Liver (tissue), 9 donors: ENCODE data around the gene ELF4. TPM values are rescaled to one million over a fixed set of nuclear protein-coding genes. Genes with fewer than 3 reads are reported as not detected.

Experiments
- DNase-seq: peaks from one replicate; pipeline ENCODE4 v3.0.0-alpha.2; 2017; ENCODE audit warnings: low spot score
- H3K27ac ChIP-seq, 2 donors: one replicate each; pipeline ENCODE4 v1.7.0; 2013; ENCODE audit warnings: inconsistent platforms in 2 of 2, low read length in 2 of 2, control low read depth in 1 of 2, low read depth in 1 of 2, mild to moderate bottlenecking in 1 of 2
- H3K27me3 ChIP-seq, 4 donors: one replicate each; pipeline versions ENCODE4 v1.6.1 to v1.7.0; 2013; ENCODE audit warnings: low read length in 3 of 4, inconsistent platforms in 1 of 4, mild to moderate bottlenecking in 1 of 4, moderate library complexity in 1 of 4; ENCODE audit not compliant: control insufficient read depth in 4 of 4, insufficient read depth in 4 of 4
- H3K36me3 ChIP-seq, 4 donors: one replicate each; pipeline versions ENCODE4 v1.6.1 to v1.7.0; 2013; ENCODE audit warnings: low read length in 3 of 4, mild to moderate bottlenecking in 3 of 4, low read depth in 1 of 4, moderate library complexity in 1 of 4; ENCODE audit not compliant: control insufficient read depth in 4 of 4, insufficient read depth in 3 of 4
- H3K4me1 ChIP-seq, 4 donors: one replicate each; pipeline versions ENCODE4 v1.6.1 to v1.7.0; 2013; ENCODE audit warnings: low read length in 3 of 4, mild to moderate bottlenecking in 3 of 4, moderate library complexity in 1 of 4; ENCODE audit not compliant: control insufficient read depth in 4 of 4, insufficient read depth in 4 of 4
- H3K4me3 ChIP-seq, 3 donors: one replicate each; pipeline versions ENCODE4 v1.6.1 to v1.7.0; 2013; ENCODE audit warnings: low read length in 3 of 3, control low read depth in 1 of 3, low read depth in 1 of 3, mild to moderate bottlenecking in 1 of 3
- H3K9ac ChIP-seq, 2 donors: one replicate each; pipeline ENCODE4 v1.7.0; 2013; ENCODE audit warnings: low read length in 2 of 2, mild to moderate bottlenecking in 2 of 2, moderate library complexity in 2 of 2, control low read depth in 1 of 2, low read depth in 1 of 2
- H3K9me3 ChIP-seq, 4 donors: one replicate each; pipeline versions ENCODE4 v1.6.1 to v1.7.0; 2013; ENCODE audit warnings: low read length in 3 of 4; ENCODE audit not compliant: control insufficient read depth in 4 of 4
- CTCF ChIP-seq: fragments of 150-350 bp; IDR thresholded peaks from 2 replicates; pipeline ENCODE4 v1.5.1; 2017; ENCODE audit warnings: improper control_type of control experiment, low read depth, low read length; ENCODE audit not compliant: missing input control
- EGR1 ChIP-seq, 2 donors: IDR thresholded peaks; 2 replicates each; pipeline ENCODE4 v1.6.1; 2016 to 2018; ENCODE audit warnings: antibody characterized with exemption in 2 of 2, low read depth in 2 of 2
- FOXA1 ChIP-seq: IDR thresholded peaks from 2 replicates; pipeline ENCODE4 v1.6.1; 2016; ENCODE audit warnings: antibody characterized with exemption
- FOXA2 ChIP-seq: IDR thresholded peaks from 2 replicates; pipeline ENCODE4 v1.6.1; 2016; ENCODE audit warnings: antibody characterized with exemption
- GABPA ChIP-seq, 2 donors: IDR thresholded peaks in 1 of 2; conservative IDR thresholded peaks in 1 of 2; 2 replicates each; pipeline ENCODE4 v1.6.1; 2016; ENCODE audit warnings: antibody characterized with exemption in 2 of 2, mild to moderate bottlenecking in 1 of 2, moderate library complexity in 1 of 2
- HNF4A ChIP-seq, 2 donors: conservative IDR thresholded peaks; 2 replicates each; pipeline ENCODE4 v1.6.1; 2016; ENCODE audit warnings: antibody characterized with exemption in 2 of 2, mild to moderate bottlenecking in 2 of 2
- HNF4G ChIP-seq: IDR thresholded peaks from 2 replicates; pipeline ENCODE4 v1.6.1; 2016; ENCODE audit warnings: antibody characterized with exemption
- JUND ChIP-seq, 2 donors: IDR thresholded peaks; 2 replicates each; pipeline ENCODE4 v1.6.1; 2016; ENCODE audit warnings: antibody characterized with exemption in 2 of 2
- NR2F2 ChIP-seq: IDR thresholded peaks from 2 replicates; pipeline ENCODE4 v1.6.1; 2016; ENCODE audit warnings: antibody characterized with exemption
- RAD21 ChIP-seq, 2 donors: IDR thresholded peaks; 2 replicates each; pipeline ENCODE4 v1.6.1; 2016; ENCODE audit warnings: antibody characterized with exemption in 2 of 2, mild to moderate bottlenecking in 2 of 2
- RXRA ChIP-seq, 2 donors: IDR thresholded peaks; 2 replicates each; pipeline ENCODE4 v1.6.1; 2017 to 2018; ENCODE audit warnings: antibody characterized with exemption in 2 of 2, mild to moderate bottlenecking in 1 of 2
- SP1 ChIP-seq: IDR thresholded peaks from 2 replicates; pipeline ENCODE4 v1.6.1; 2018; ENCODE audit warnings: antibody characterized with exemption, mild to moderate bottlenecking
- TAF1 ChIP-seq: conservative IDR thresholded peaks from 2 replicates; pipeline ENCODE4 v1.6.1; 2016; ENCODE audit warnings: antibody characterized with exemption, mild to moderate bottlenecking
- WGBS: extraction: QIAGEN DNeasy Blood & Tissue Kit; methylation state at CpG from one replicate; pipeline ENCODE4 v1.1.7; 2013; 5-methylcytosine and 5-hydroxymethylcytosine counted together
- polyA plus RNA-seq, 2 donors: library from polyadenylated mRNA; stranded (reverse) in 1 of 2; unstranded in 1 of 2; fragments of 200-250 nt in 1 of 2; fragments of >200 nt in 1 of 2; fragmentation: Nextera tagmentation in 1 of 2; extraction: Ambion mirVana in 1 of 2; gene quantifications; one replicate each; pipeline versions ENCODE4 v1.2.1 to v1.2.3, GENCODE V29; 2013 to 2015
- total RNA-seq, 2 donors: library from RNA; depleted of rRNA; stranded (reverse); fragments of >200 nt; gene quantifications; one replicate each; pipeline ENCODE4 v1.2.3, GENCODE V29; 2014
- TF ChIP-seq, protein P1 (sequence below): IDR thresholded peaks from 2 replicates; pipeline ENCODE4 v1.6.1; 2016; ENCODE audit warnings: antibody characterized with exemption
- TF ChIP-seq, protein P2 (sequence below): IDR thresholded peaks from 2 replicates; pipeline ENCODE4 v1.6.1; 2016; ENCODE audit warnings: antibody characterized with exemption
- TF ChIP-seq, protein P3 (sequence below): IDR thresholded peaks from 2 replicates; pipeline ENCODE4 v1.6.1; 2016; ENCODE audit warnings: antibody characterized with exemption, mild to moderate bottlenecking
- TF ChIP-seq, protein P4 (sequence below): IDR thresholded peaks from 2 replicates; pipeline ENCODE4 v1.6.1; 2016; ENCODE audit warnings: antibody characterized with exemption
- donor health status: healthy.
- donor health status: healthy.
- donor health status: healthy.
- donor health status: healthy.
- donor health status: healthy.

Gene ELF4
- total and polyA plus RNA-seq, 4 donors, result 0.35 to 4.7 (median 1.5) TPM

GRCh38 chrX:130072345-130072740 lies 38.0 kb downstream of the ELF4 start:
- no peak for TF ChIP-seq TAF1
- H3K27ac ChIP-seq, result no peak overlapping the region
- no peak overlapping the region for H3K9ac ChIP-seq
- no peak for DNase-seq
- H3K36me3 ChIP-seq, result no peaks in the 10 kb centered on the region
- no peaks in the 10 kb centered on the region for H3K27me3 ChIP-seq
- WGBS, result 83% methylated on average over 10 of the region's 10 CpGs
- H3K4me3 ChIP-seq, result no peak overlapping the region
- H3K9me3 ChIP-seq, result no peaks in the 10 kb centered on the region
- peaks cover 0 to 8% (median 5%) of the 10 kb centered on the region in 4 donors for H3K4me1 ChIP-seq

- H3K36me3 ChIP-seq, result no peaks in the 10 kb centered on the region
- H3K9me3 ChIP-seq, result no peaks in the 10 kb centered on the region
- peak; percentile 36 for DNase-seq
- H3K4me3 ChIP-seq, result no peak overlapping the region
- 49% methylated on average over 18 of the region's 18 CpGs for WGBS
- no peak overlapping the region for H3K9ac ChIP-seq
- peaks cover 0 to 8% (median 5%) of the 10 kb centered on the region in 4 donors for H3K4me1 ChIP-seq
- no peaks in the 10 kb centered on the region for H3K27me3 ChIP-seq
- peak; percentile 31 to 66 for TF ChIP-seq HNF4A (conservative IDR thresholded peaks at IDR 0.05)
- peak; percentile 53 for TF ChIP-seq SP1
- TF ChIP-seq RXRA (IDR thresholded peaks at IDR 0.05), result no peak
- no peak overlapping the region for H3K27ac ChIP-seq
Measured at GRCh38 chrX:130071611-130072344, 38.5 kb downstream of the ELF4 start.

GRCh38 chrX:130066975-130067615 lies 43.2 kb downstream of the ELF4 start:
- Histone ChIP-seq H3K27ac (no peak overlapping the region), H3K27me3 (peaks cover 0 to 2% (median 0%) of the 10 kb centered on the region in 4 donors), H3K4me3 (no peak overlapping the region), H3K36me3 (no peaks in the 10 kb centered on the region), H3K4me1 (peaks cover 0 to 8% (median 5%) of the 10 kb centered on the region in 4 donors), H3K9ac (no peak overlapping the region), H3K9me3 (no peaks in the 10 kb centered on the region)
- TF ChIP-seq CTCF (no peak), JUND (IDR thresholded peaks at IDR 0.05) (no peak), SP1 (no peak), RXRA (IDR thresholded peaks at IDR 0.05) (no peak), GABPA (IDR thresholded peaks at IDR 0.05 in 1 of 2, conservative IDR thresholded peaks at IDR 0.05 in 1 of 2) (no peak), NR2F2 (no peak), RAD21 (IDR thresholded peaks at IDR 0.05) (no peak), FOXA2 (no peak), FOXA1 (no peak), TAF1 (no peak), HNF4A (conservative IDR thresholded peaks at IDR 0.05) (no peak), EGR1 (IDR thresholded peaks at IDR 0.05; ENCODE audit: low read depth in 2 of 2) (no peak), HNF4G (no peak)
- TF ChIP-seq, protein P1, sequence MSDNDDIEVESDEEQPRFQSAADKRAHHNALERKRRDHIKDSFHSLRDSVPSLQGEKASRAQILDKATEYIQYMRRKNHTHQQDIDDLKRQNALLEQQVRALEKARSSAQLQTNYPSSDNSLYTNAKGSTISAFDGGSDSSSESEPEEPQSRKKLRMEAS, result no peak
- TF ChIP-seq, protein P2, sequence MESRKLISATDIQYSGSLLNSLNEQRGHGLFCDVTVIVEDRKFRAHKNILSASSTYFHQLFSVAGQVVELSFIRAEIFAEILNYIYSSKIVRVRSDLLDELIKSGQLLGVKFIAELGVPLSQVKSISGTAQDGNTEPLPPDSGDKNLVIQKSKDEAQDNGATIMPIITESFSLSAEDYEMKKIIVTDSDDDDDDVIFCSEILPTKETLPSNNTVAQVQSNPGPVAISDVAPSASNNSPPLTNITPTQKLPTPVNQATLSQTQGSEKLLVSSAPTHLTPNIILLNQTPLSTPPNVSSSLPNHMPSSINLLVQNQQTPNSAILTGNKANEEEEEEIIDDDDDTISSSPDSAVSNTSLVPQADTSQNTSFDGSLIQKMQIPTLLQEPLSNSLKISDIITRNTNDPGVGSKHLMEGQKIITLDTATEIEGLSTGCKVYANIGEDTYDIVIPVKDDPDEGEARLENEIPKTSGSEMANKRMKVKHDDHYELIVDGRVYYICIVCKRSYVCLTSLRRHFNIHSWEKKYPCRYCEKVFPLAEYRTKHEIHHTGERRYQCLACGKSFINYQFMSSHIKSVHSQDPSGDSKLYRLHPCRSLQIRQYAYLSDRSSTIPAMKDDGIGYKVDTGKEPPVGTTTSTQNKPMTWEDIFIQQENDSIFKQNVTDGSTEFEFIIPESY, result no peak
- TF ChIP-seq, protein P3, sequence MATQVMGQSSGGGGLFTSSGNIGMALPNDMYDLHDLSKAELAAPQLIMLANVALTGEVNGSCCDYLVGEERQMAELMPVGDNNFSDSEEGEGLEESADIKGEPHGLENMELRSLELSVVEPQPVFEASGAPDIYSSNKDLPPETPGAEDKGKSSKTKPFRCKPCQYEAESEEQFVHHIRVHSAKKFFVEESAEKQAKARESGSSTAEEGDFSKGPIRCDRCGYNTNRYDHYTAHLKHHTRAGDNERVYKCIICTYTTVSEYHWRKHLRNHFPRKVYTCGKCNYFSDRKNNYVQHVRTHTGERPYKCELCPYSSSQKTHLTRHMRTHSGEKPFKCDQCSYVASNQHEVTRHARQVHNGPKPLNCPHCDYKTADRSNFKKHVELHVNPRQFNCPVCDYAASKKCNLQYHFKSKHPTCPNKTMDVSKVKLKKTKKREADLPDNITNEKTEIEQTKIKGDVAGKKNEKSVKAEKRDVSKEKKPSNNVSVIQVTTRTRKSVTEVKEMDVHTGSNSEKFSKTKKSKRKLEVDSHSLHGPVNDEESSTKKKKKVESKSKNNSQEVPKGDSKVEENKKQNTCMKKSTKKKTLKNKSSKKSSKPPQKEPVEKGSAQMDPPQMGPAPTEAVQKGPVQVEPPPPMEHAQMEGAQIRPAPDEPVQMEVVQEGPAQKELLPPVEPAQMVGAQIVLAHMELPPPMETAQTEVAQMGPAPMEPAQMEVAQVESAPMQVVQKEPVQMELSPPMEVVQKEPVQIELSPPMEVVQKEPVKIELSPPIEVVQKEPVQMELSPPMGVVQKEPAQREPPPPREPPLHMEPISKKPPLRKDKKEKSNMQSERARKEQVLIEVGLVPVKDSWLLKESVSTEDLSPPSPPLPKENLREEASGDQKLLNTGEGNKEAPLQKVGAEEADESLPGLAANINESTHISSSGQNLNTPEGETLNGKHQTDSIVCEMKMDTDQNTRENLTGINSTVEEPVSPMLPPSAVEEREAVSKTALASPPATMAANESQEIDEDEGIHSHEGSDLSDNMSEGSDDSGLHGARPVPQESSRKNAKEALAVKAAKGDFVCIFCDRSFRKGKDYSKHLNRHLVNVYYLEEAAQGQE, result no peak
- TF ChIP-seq, protein P4, sequence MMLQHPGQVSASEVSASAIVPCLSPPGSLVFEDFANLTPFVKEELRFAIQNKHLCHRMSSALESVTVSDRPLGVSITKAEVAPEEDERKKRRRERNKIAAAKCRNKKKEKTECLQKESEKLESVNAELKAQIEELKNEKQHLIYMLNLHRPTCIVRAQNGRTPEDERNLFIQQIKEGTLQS, result no peak
- 93% methylated on average over 15 of the region's 15 CpGs for WGBS
- no peak for DNase-seq
